Central memory CD8-positive, alpha-beta T cell (primary cell): ENCODE results near the gene BTBD9.

Experiments used
- ATAC-seq: fragments of 150-1000 bp; cut with Tn5 transposase; replicated peaks from 2 replicates; pipeline ENCODE4 v1.10.0; 2022; ENCODE audit warnings: mild to moderate bottlenecking, moderate FRiP score, moderate number of reproducible peaks; ENCODE audit not compliant: poor library complexity, severe bottlenecking; ENCODE audit errors: extremely low read depth
- DNase-seq, 2 donors: peaks; one replicate each; pipeline ENCODE4 v3.0.0; 2021; ENCODE audit warnings: low spot score in 2 of 2
- H3K27ac Mint-ChIP-seq: one replicate; pipeline ENCODE4 v1.8.0; 2022; ENCODE audit warnings: low read depth, mild to moderate bottlenecking, moderate library complexity, mixed read lengths
- H3K27me3 Mint-ChIP-seq: one replicate; pipeline ENCODE4 v1.8.0; 2022; ENCODE audit warnings: mixed read lengths
- H3K36me3 Mint-ChIP-seq: one replicate; pipeline ENCODE4 v1.8.0; 2022; ENCODE audit warnings: mild to moderate bottlenecking, moderate library complexity, mixed read lengths; ENCODE audit not compliant: insufficient read depth
- H3K4me1 Mint-ChIP-seq: one replicate; pipeline ENCODE4 v1.8.0; 2022; ENCODE audit warnings: mixed read lengths
- H3K4me3 Mint-ChIP-seq: one replicate; pipeline ENCODE4 v1.8.0; 2022; ENCODE audit warnings: mild to moderate bottlenecking, moderate library complexity, mixed read lengths
- H3K9me3 Mint-ChIP-seq: one replicate; pipeline ENCODE4 v1.8.0; 2022; ENCODE audit warnings: mixed read lengths

Gene BTBD9

GRCh38 chr6:38639498-38640215 is at the start of gene BTBD9:
Gene BTBD9, minus strand, starts transcription at chr6:38639929.
- ATAC-seq = peak; percentile 79
- peaks cover 11% of the 10 kb centered on the region for H3K36me3 Mint-ChIP-seq
- DNase-seq = peak; percentile 77 to 84
- H3K4me3 Mint-ChIP-seq = peak within 1 kb of the TSS; percentile 83
- H3K4me1 Mint-ChIP-seq = peaks cover 61% of the 10 kb centered on the region
- H3K9me3 Mint-ChIP-seq = no peaks in the 10 kb centered on the region
- peak within 1 kb of the TSS; percentile 94 for H3K27ac Mint-ChIP-seq
- H3K27me3 Mint-ChIP-seq = no peaks in the 10 kb centered on the region

- peaks cover 18% of the 10 kb centered on the region for H3K4me1 Mint-ChIP-seq
- H3K36me3 Mint-ChIP-seq = peaks cover 4% of the 10 kb centered on the region
- DNase-seq = no peak
- no peak overlapping the region for H3K4me3 Mint-ChIP-seq
- no peak for ATAC-seq
- H3K9me3 Mint-ChIP-seq = no peaks in the 10 kb centered on the region
- peak overlapping the region; percentile 50 for H3K27ac Mint-ChIP-seq
- no peaks in the 10 kb centered on the region for H3K27me3 Mint-ChIP-seq
These were observed 48.9 kb upstream of the BTBD9 start for GRCh38 chr6:38688579-38689087.

- Mint-ChIP-seq H3K4me3 (no peak overlapping the region), H3K9me3 (no peaks in the 10 kb centered on the region), H3K4me1 (peaks cover 13% of the 10 kb centered on the region), H3K36me3 (peaks cover 6% of the 10 kb centered on the region), H3K27me3 (no peaks in the 10 kb centered on the region), H3K27ac (peak overlapping the region; percentile 6)
- DNase-seq = no peak
- no peak for ATAC-seq
These were observed 47.8 kb upstream of the BTBD9 start for GRCh38 chr6:38687549-38687948.

GRCh38 chr6:38687043-38687353 is 47.3 kb upstream of the BTBD9 start:
- ATAC-seq (no peak), DNase-seq (no peak)
- Mint-ChIP-seq H3K36me3 (peaks cover 6% of the 10 kb centered on the region), H3K27me3 (no peaks in the 10 kb centered on the region), H3K9me3 (no peaks in the 10 kb centered on the region), H3K27ac (peak overlapping the region; percentile 6), H3K4me1 (peaks cover 13% of the 10 kb centered on the region), H3K4me3 (no peak overlapping the region)

- DNase-seq (no peak), ATAC-seq (no peak)
- Mint-ChIP-seq H3K9me3 (no peaks in the 10 kb centered on the region), H3K36me3 (peaks cover 6% of the 10 kb centered on the region), H3K27me3 (no peaks in the 10 kb centered on the region), H3K4me1 (peaks cover 13% of the 10 kb centered on the region), H3K27ac (no peak overlapping the region), H3K4me3 (no peak overlapping the region)
These were observed 46.7 kb upstream of the BTBD9 start for GRCh38 chr6:38686270-38687042.

- Mint-ChIP-seq H3K36me3 (peaks cover 6% of the 10 kb centered on the region), H3K27ac (no peak overlapping the region), H3K9me3 (no peaks in the 10 kb centered on the region), H3K4me1 (peaks cover 13% of the 10 kb centered on the region), H3K4me3 (no peak overlapping the region), H3K27me3 (no peaks in the 10 kb centered on the region)
- ATAC-seq = no peak
- no peak for DNase-seq
These were observed 45.2 kb upstream of the BTBD9 start for GRCh38 chr6:38684904-38685303.

GRCh38 chr6:38684237-38684636 is 44.5 kb upstream of the BTBD9 start:
- DNase-seq (no peak), ATAC-seq (no peak)
- H3K4me3 Mint-ChIP-seq = no peak overlapping the region
- peaks cover 13% of the 10 kb centered on the region for H3K4me1 Mint-ChIP-seq
- H3K27ac Mint-ChIP-seq = no peak overlapping the region
- no peaks in the 10 kb centered on the region for H3K27me3 Mint-ChIP-seq
- peaks cover 4% of the 10 kb centered on the region for H3K36me3 Mint-ChIP-seq
- no peaks in the 10 kb centered on the region for H3K9me3 Mint-ChIP-seq

- no peak for ATAC-seq
- Mint-ChIP-seq H3K27ac (no peak overlapping the region), H3K4me1 (no peaks in the 10 kb centered on the region), H3K27me3 (no peaks in the 10 kb centered on the region), H3K36me3 (peaks cover 8% of the 10 kb centered on the region), H3K4me3 (no peak overlapping the region), H3K9me3 (no peaks in the 10 kb centered on the region)
- no peak for DNase-seq
These were observed 42.1 kb upstream of the BTBD9 start for GRCh38 chr6:38681850-38682249.

GRCh38 chr6:38679668-38680067 is 39.9 kb upstream of the BTBD9 start:
- H3K36me3 Mint-ChIP-seq = peaks cover 11% of the 10 kb centered on the region
- ATAC-seq = no peak

GRCh38 chr6:38678178-38678760 is 38.5 kb upstream of the BTBD9 start:
- Mint-ChIP-seq H3K27me3 (no peaks in the 10 kb centered on the region), H3K27ac (peak overlapping the region; percentile 70), H3K4me3 (no peak overlapping the region), H3K36me3 (peaks cover 7% of the 10 kb centered on the region), H3K9me3 (no peaks in the 10 kb centered on the region), H3K4me1 (no peaks in the 10 kb centered on the region)
- DNase-seq (no peak), ATAC-seq (no peak)

More at GRCh38 chr6:38679668-38680067, 39.9 kb upstream of the BTBD9 start:
- Mint-ChIP-seq H3K4me1 (no peaks in the 10 kb centered on the region), H3K27ac (no peak overlapping the region), H3K9me3 (no peaks in the 10 kb centered on the region), H3K4me3 (no peak overlapping the region), H3K27me3 (no peaks in the 10 kb centered on the region)
- DNase-seq = no peak

GRCh38 chr6:38676974-38677544 is 37.3 kb upstream of the BTBD9 start:
- no peaks in the 10 kb centered on the region for H3K27me3 Mint-ChIP-seq
- peaks cover 7% of the 10 kb centered on the region for H3K36me3 Mint-ChIP-seq
- DNase-seq (no peak), ATAC-seq (no peak)
- no peak overlapping the region for H3K4me3 Mint-ChIP-seq
- no peaks in the 10 kb centered on the region for H3K4me1 Mint-ChIP-seq
- H3K9me3 Mint-ChIP-seq = no peaks in the 10 kb centered on the region
- H3K27ac Mint-ChIP-seq = peak overlapping the region; percentile 74

GRCh38 chr6:38676236-38676973 is 36.7 kb upstream of the BTBD9 start:
- ATAC-seq = no peak
- H3K27ac Mint-ChIP-seq = peak overlapping the region; percentile 74
- no peaks in the 10 kb centered on the region for H3K27me3 Mint-ChIP-seq
- no peak overlapping the region for H3K4me3 Mint-ChIP-seq
- H3K9me3 Mint-ChIP-seq = no peaks in the 10 kb centered on the region
- no peak for DNase-seq
- H3K4me1 Mint-ChIP-seq = no peaks in the 10 kb centered on the region
- peaks cover 7% of the 10 kb centered on the region for H3K36me3 Mint-ChIP-seq
